NCI-H1105 (cell line): ENCODE measurements around the gene RASGRP2.

Source experiments
- DNase-seq: peaks from one replicate; lab custom pipeline; 2025; lab: John Stamatoyannopoulos, UW

The RASGRP2 gene

DNA sequence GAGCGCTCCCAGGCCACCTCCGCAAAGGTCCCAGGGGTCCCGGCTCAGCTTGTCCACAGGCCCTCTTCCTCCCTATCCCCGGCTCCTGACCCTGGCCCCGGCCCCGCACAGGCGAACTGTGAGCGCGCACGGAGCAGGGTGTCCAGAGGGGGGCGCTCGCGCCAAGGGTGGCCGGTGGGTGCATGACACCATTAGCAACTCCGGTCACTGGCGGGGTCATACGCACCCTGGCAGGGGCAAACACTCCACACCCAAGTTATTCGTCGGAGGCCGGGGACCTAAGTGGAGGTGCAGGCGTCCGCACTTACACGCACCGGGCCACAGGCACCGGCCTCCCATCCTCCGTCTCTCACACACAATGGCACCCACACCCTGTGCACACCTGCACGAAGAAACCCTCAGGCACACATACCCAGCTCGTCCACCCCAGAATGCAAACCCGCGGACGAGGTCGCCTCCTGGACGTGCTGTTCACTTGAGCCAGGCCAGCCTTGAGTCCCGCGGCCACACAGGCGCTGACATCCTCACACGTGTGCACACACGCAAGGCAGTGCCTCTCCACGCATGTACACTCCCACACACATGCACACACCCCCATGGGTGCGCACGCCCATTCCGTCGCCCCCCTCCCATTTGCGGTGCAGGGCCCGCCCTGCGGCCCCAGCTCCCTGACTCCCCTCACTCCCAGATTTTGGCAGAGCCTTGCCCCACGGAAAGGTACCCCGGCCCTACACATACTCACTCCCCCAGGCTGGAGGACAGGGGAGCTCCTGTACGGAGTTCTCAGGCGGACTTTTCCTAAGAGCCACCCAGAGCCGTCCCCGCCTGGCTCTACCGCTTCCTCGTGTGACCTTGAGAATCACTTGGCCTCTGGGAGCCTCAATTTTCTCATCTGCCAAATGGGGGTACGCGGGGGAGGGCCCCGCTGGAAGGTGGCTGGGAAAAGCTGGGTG, at the start of gene RASGRP2:
TSS of gene RASGRP2 (minus strand) at position 552 of the 953 bp plus-strand sequence. CDS start 1,276 bp downstream, outside the sequence.
- DNase-seq: no peak

- no peak for DNase-seq
Observed at GRCh38 chr11:64792482-64792881, 48.5 kb upstream of the RASGRP2 start.

- no peak for DNase-seq
Observed at GRCh38 chr11:64791781-64792291, 47.9 kb upstream of the RASGRP2 start.

- no peak for DNase-seq
Observed at GRCh38 chr11:64790205-64791095, 46.5 kb upstream of the RASGRP2 start.

DNA sequence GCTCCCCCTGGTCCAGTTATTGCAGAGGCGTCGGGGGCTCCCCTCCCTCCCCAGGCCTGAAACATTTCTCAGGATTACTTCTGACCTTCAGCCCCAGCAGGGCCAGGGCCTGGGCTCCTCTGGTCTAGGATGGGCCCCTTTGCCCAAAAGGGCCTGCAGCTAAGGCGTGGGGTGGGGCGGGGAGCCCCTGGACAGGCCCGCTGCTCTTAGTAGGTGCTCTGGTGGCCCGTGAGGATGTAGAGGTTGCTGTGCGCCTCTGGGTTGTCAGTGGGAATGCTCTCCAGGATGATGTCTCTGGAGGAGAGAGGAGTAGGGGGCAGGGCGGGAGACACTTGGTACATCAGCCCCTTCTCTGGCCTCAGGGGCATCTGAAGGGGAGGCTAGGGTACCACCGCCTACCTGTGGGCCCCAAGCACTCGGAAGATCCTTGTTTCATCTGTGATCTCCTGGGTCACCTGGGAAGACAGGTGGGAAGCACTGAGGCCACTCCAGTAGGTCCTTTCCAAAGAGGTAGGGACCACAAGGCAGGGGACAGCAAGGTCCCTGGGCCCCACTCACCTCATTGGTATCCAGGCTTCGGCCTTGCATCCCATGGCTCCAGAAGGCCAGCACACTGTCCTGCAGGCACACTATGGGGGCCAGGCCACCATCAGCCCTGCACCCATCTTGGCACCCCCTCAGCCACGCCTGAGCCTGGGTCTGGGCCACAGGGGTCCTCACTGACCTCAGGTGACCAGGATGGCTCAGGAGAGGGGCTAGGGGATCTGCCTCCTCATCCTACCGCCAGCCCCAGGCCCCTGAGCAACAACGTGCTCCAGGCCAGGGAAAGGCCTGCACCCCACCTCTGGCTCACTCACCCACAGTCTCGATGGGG, 45.6 kb upstream of the RASGRP2 start:
- no peak for DNase-seq

GRCh38 chr11:64788321-64789215, 44.6 kb upstream of the RASGRP2 start:
- no peak for DNase-seq

GRCh38 chr11:64787526-64788320, 43.8 kb upstream of the RASGRP2 start:
- DNase-seq: no peak

DNA sequence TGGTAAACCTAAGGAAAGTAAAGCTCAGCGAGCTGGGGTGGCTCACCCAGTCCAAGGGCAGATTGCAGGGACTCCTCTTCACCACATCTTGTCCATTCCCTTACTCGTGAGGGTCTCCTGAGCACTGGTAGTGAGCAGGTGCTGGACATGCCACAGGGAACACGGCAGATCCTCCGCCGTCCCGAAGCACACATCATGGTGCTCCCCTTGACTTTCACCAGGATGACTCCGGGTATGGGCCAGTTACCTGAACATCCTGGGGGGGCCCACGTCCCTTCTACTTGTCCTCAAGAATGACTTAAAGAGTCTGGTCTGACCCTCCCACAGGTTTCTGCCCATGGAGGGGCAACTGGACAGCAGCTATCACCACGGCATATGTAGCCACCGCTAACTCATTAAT, 42.4 kb upstream of the RASGRP2 start:
- DNase-seq: no peak

DNA sequence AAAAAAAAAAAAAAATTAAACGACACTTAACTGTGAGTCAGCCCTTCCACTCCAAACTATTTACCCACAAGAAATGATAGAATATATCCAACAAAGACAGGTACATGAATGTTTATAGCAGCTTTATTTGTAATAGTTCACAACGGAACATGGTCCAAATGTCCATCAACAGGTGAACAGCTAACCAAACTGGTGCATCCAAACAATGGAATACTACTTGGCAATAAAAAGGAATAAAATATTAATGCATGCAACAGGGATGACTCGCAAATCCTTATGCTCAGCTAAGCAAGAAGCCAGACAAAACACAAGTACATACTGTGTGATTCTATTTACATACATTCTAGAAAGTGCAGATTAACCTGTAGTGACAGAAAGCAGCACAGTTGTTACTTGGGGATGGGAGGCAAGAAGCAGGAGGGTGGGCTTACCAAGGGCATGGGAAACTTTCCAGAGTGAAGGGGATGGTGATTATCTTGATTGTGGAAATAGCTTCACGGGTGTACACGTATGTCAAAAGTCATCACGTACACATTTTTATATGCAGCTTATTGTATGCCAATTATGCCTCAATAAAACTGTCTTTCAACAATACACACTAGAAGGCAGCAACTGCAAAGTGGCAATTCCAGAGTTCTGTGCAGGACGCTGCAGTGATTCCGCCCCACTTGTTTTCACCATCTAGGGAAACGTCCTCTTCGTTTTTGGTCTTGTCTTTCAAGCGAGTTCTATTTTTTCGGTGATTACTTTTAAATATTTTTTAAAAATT, 41.1 kb upstream of the RASGRP2 start:
- DNase-seq: no peak

- peak; percentile 100 for DNase-seq
Observed at GRCh38 chr11:64778473-64779298, 34.7 kb upstream of the RASGRP2 start, which contains the start of gene SF1. SF1 (minus strand) TSS chr11:64778542; CDS start chr11:64778392, 150 bp downstream.

- DNase-seq: no peak
Observed at GRCh38 chr11:64778223-64778472, 34.2 kb upstream of the RASGRP2 start.

DNA sequence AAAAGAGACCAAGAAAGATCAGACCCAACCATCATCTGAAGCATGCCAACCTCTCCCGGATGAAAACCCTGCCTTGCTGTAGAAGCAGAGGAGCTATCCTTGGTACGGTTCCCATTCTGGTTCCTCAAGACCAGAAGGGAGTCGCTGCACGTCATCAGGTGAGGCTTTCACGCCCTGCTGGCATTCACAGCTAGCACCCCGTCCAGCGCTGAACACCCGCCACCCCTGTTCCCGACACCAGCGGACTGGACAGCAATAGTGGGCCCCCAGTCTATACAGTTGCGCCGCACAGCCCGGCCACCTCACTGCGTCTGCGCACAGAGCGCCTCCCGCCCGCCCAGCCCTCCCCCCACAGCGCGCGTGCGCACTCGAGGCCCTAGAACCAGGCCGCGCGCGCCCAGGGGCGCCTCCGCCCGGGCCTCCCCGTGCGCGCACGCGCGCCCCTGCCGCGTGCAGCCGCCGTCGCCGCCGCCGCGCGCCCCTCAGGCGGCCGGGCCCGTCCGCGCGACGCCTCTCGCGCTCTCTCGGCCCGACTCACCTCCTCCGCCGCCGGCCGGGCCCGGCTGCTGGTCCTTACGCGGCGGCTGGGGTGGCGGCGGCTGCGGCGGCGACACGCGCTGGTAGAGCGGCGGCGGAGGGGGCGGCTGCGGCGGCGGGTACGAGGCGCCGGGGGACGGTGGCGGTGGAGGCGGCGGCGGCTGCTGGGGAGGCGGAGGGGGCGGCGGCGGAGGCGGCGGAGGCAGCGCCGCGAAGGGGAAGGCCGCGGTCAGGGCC, 33.7 kb upstream of the RASGRP2 start:
- peak; percentile 82 for DNase-seq

DNA sequence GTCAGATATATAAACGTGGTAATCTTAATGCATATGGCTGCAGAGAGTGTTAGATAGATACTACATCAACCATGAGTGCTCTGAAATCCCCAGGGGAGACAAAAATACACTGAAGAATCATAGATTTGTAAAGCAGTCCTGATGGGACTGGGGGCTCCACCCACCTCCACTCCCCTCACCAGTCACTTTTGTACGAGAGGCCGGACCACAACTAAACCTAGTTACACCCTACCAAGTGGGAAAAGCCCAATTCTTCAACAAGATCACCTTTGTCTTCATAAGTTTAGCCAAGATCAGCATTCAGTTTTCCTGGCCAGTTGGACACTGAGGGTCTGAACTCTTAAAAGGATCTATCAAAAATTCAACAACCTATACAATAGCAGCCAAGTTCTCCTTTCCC, 32.9 kb upstream of the RASGRP2 start:
- DNase-seq: no peak

DNA sequence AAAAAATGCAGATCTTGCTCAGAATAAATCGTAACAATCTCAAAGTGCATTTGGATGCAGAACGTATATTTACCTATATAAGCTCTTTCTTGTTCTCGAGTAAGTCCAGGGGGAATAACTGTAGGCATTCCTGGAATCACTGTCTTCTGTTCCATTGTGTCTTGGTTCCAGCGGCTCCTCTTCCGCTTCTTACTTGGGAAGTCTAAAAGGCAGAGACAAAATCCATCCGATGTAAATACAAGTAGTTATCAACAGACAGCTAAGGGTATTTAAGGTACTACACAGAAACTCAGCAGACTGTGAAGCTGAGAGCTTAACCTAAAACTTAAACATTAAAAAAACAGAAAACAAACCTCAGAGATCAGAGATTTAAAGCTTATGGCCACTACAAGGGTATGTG, 32.5 kb upstream of the RASGRP2 start:
- DNase-seq: no peak

DNA sequence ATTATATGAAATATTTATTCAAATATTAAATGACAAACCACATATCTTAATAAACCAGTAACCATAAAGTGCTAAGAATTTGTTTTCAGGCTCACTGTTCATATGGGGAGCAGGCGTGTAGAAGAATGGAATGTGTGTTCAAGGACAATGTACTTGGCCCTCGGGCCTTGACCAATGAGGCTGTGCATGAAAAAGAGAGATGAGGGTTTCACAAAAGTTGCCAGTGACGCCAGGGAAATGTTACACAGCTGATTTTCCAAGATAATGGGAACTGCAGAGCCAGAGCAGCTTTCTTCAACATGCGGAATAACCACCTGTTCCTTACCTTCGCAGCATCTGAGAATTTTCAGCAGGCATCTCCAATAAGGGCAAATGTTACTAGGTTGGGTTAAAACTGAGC, 30.2 kb upstream of the RASGRP2 start:
- DNase-seq: no peak

DNA sequence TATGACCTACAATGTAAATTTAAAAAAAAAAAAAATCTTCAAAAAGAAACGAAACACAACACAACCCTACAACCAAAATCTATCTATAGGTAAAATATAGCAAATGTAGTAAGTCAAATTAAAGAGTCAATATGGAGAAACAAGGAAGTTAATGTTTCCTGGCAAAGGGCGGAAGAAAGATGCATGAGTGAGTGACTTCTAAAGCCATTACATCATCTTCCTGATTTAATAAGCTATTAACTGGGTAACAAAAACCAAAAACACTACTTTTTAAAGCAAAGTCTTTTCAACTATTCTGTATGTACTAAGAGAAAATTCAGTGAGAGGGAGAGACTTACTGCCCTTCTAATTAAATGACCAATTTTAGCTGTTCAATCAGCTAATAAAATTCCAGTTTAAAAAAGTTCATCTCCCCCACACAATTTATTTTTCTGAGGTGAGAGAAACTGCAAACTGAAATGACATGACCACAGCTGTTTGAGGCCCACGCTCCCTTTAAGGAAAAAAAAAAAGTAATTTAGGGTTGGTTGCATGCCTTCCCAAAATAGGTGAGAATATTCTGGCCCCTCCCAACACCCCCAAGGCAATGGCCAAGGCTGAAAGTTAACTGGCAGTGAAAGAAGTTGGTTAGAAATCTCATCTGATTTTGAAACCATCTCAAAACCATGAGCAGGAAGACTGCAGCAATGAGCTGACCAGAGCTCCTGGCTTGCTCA, 28.5 kb upstream of the RASGRP2 start:
- no peak for DNase-seq

DNA sequence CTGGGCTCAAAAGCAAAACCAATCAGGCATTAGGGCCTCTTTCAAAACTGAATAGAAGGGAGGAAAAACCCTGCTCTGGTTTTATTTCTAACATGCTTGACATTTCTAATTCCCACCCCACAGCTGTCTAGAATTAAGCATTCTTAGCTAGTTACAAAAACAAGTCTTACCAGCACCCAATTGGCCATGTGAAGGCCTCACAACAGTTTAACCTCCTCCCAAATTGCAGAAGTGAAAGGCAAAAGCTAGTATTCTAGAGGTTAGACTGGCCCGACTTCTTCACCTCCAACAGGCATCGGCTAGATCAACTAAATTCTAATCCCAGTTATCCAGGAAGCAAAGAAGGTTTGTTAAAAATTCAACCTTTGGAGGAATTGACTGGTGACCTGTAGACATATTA, 27.9 kb upstream of the RASGRP2 start:
- DNase-seq: no peak
